Measurements from ENCODE around the gene IL10RB.
"Not testable (repeated sequence)": the region's sequence is repeated elsewhere in the genome, so short reads cannot be mapped to it uniquely, and the experiment has no call there.

The IL10RB gene

DNA sequence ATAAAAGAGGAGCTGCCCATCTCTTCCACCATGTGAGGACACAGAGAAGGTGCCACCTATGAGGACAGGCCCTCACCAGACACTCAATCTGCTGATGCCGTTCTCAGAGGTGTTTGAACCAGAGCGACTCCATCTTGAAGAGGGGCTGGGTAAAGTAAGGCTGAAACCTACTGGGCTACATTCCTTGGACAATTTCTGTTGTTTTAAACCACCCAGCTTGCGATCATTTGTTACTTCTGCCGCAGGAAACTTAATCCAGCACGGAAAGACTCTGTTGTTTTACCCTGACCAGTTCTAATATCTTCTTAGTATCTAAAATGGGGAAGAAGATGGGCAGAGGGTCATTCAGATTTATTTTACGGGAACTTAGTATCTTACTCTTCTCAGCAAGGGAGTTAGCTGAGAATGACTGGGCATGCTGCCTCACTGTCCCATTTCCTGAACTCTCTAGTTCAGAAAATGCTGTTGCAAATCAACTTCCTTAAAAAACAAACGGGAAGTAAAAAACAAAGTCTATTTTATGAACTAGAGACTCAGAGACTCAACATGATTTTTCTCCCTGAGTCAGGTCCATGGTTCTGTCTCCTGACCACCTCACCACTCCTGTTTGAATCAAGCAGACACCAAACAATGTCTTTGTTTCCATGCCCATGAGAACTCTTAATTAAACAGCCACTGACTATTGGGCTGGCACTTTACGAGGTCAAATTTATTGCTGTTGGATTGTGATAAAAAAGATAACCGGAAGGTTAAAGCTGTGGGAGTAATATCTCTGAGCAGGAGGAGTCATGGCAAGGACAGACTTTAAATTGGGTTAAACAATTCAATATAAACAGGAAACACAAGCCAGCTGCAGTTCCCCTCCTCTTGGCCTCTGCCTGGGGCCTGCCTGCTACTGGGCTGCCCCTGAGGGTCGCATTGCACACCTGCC is 34.8 kb downstream of the IL10RB start:
- DNase-seq: peak in 3 of 58 donors; percentile 7 to 52 (median 20)

DNA sequence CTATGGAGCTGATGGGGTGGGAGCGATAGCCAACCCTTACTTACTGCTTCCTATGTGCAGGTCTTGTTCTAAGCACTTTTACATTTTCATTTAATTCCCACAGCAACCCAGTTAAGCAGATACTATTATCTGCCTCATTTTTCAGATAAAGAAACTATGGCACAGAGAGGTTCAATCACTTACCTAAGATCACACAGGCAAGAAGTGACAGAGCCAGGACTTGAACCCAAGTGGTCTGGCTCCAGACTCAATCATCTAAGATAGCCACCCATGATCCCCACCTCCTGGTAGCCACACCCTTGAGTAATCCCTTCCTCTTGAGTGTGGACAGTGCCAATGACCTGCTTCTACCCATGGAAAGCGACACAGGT is 35.5 kb downstream of the IL10RB start:
- no peak for DNase-seq

DNA sequence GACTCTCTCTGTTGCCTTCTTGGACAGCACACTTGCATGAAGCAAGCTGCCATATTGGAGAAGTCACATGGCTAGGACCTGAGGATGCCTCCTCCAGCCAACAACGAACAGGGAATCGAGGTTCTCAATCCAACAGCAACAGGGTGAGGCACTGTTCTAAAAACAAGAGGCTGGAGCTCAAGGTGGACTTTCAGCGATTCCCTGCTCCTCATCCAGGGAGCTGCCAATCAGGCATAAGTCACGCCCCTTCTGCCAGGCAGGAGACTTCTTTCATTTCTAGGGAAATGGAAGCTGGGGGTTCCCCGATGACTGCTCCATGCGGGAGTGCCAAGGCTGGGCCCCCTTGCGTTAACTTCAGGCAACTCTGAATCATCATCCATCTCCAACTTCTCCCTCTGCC is 35.9 kb downstream of the IL10RB start:
- DNase-seq: no peak

DNA sequence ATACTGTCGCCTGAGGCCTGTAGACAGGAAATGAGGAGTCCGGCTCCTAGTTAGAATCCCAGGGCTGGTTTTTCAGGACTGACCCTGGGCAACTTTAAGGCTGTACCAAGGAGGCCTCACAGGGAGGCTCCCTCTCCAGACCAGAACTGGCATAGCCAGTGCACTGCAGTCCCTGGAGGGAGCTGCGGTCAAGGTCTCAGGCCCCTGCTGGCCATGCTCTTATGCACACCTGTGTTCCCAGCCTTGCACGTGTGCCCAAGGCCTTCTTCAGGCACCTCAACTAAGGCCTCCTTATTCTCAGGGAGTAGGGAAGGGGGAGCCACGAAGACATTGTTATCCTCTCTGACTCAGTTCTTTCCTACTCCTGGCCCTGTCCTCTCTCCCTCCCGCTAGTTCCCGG is 36.6 kb downstream of the IL10RB start:
- DNase-seq: no peak

DNA sequence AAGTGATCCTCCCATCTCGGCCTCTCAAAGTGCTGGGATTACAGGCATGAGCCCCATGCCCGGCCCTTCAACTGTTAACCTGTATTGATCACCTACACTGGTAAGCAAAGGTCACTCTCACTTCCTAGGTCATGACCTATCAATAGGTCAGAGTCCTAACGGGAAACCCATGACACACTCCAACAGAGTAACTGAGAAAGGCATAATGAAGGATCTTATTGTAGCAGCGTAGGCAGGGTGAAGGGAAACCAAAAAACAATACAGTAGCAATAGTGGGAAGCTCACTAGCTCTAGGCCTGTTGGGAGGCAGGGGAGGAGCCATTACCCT is 39.1 kb downstream of the IL10RB start:
- no peak for DNase-seq

DNA sequence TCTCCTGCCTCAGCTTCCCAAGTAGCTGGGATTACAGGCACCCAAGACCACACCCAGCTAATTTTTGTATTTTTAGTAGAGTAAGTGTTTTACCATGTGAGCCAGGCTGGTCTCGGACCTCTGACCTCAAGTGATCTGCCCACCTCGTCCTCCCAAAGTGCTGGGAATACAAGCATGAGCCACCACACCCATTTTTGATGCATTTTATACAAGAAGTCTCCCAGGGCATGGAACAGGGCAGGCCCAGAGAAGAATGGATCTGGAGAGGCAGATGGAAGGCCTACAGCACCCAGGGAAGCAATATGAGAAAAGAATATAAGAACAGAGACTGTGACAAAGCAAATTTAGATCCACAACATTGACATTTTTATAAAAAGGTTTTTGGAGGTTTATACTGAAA is 39.8 kb downstream of the IL10RB start:
- no peak for DNase-seq

DNA sequence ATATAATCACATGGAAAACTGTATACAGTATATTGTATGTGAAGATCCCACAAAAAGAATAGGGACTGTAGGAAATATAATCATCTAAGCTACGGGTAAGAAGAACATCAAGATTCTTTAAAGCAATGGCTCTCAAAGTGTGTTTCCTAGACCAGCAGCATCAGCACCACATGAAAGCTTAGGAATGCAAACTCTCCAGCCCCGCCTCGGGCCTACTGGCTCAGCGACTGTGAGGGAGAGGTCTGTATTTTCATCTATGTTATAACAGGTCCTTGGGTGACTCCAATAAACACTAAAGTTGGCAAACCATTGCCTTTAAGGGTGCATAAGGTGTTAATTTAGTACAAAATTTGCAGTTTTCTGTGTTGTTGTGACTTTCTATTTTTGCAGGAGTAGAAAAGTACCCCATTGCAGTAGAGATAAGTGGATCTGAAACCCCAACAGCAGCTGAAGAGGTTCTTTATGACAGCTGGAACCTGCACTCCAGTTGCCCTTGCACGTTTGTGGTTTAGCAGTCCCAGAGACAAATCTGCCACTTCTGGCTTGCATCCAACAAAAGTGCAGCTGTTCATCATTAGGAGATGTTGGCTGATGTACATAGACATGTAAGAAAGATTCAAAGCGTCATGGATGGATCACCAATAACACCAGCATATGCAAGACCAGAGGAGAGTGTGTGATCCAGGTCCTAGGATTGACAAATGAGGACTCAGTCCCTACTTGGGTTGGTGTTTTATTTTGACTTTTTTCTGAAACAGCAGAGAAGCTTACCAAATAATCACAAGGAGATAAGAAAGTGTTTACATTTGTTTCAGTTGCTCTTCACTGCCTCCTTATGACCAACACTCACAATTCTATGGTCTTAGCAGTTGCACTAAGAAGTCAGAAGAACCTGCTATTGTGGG is 42.7 kb downstream of the IL10RB start:
- DNase-seq: no peak

DNA sequence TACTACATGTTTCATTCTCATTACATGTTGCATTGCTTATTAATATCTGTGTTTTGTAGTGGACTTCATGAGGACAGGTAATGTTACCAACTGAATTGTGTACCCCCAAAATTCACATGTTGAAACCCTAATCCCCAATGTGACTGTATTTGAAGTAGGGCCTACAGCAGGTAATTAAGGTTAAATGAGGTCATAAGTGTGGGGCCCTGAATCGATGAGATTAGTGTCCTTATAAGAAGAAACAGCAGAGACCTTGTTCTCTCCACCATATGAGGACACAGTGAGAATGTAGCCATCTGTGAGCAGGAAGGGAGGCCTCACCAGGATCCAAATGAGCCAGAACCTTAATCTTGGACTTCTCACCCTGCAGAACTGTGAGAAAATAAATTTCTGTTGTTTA is 43.6 kb downstream of the IL10RB start:
- DNase-seq: no peak

DNA sequence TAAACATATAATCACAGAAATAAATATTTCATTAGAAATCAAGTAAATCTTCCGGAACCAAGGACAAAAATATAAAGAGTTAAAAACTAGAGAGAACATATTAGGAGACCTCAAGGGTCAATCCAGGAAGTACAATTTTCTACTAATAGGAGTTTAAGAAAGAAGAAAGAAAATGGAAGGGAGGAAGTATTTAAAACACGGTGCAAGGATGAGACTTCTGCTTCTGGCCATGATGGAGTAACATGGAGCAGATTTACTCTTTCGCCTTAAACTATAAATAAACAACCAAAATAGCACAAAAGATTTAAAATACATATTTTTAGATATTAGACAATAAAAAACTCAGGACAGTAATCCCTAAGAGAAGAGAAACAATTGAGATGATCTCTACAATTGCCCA is 46.0 kb downstream of the IL10RB start:
- DNase-seq: no peak

DNA sequence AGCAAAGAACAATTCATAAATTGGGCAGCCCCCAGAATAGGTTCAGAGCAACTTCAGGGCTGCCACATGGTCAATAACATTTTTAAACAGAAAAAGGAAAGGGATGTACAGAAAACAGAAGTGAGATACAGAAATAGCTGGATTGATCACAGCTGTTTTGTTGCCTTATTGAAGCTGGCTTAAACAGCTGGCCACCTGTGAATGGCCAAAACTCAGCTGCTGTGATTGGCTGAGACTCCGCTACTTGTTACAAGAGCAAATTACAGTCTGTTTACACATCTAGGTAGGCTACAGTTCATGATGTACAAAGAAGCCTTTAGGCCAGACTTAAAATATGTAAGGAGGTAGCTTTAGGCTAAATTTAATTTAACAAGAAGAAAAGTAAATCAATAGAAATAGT is 47.0 kb downstream of the IL10RB start:
- DNase-seq: no peak

DNA sequence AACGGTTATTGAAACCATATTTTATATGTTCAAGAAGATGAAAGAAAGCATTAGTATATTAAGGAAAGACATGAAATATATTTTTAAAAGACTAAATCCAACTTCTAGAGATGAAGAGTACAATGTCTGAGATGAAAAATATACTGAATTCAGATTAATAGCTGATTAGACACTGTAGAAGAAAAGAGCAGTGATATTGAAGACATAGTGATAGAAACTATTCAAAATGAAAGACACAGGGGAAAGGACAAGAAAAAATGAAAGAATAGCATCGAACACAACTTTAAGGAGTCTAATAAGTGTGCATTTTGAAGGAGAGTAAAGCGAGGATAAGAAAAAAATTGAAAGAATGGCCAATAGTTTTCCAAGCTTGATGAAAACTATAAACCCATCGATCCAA is 47.4 kb downstream of the IL10RB start:
- no peak for DNase-seq

DNA sequence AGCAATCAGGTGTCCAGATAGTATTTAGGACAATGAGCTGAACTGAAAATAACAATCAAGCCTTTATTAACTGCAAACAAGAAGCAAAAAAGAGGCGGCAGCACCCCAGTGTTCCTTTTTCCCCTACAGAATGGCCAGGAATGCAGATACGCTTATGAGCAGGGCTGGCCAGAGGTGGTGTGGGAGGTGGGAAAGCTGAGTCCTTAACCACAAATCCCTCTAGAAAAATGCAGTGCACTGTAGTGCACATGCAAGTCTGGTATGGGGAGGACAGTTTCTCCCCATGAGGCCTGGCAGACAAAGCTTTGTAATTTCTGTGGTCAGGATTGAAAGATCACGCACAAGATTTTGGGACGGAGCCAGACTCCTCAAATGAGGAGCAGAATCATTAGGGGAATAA is 47.9 kb downstream of the IL10RB start:
- no peak for DNase-seq

DNA sequence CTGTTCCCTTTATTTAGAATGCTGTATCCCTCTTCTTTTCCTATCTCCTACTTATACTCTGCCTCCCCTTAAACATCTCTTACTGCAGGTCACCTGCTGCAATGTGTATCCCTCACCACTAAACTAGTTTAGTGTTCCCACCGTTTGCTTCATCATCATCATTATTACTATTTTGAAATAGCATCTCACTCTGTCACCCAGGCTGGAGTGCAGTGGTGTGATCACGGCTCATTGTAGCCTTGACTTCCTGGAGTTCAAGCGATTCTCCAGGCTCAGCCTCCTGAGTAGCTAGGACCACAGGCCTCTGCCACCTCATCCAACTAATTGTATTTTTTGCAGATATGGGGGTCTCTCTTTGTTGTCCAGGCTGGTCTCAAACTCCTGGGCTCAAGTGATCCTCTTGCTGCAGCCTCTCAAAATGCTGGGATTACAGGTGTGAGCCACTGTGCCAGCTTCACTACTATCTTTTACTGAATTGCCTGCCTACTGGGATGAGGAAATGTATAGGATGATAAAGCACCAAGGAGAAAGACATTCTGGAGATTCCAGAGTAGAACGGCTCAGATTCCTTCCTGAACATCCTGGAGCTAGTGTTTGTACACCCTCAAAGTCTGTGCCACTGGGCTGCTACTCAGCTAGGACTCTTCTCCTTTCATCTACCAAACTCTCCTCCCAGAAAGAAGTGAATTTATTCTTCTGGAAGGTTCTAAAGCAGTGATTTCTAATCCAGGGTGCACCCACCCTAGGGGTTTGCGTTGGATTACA is 50.0 kb downstream of the IL10RB start:
- no peak for DNase-seq

DNA sequence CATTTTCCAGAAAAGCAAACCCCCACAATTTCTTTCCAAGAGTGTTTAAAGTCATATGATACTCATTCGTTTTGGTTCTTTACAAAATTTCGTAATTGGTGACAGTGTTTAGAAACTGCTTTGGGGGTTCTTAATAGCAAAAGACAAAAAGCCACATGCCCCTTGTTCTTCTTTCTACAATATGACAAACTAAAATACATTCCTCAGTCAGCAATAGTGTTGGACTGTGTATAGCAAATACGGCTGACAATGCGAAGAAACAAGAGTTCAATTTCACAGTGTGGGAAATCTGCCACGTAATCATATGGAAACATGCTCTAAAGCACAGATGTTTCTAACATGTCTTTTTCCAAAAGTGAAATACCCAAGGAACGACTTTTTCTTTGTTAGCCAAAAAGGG is 51.0 kb downstream of the IL10RB start:
- no peak for DNase-seq

DNA sequence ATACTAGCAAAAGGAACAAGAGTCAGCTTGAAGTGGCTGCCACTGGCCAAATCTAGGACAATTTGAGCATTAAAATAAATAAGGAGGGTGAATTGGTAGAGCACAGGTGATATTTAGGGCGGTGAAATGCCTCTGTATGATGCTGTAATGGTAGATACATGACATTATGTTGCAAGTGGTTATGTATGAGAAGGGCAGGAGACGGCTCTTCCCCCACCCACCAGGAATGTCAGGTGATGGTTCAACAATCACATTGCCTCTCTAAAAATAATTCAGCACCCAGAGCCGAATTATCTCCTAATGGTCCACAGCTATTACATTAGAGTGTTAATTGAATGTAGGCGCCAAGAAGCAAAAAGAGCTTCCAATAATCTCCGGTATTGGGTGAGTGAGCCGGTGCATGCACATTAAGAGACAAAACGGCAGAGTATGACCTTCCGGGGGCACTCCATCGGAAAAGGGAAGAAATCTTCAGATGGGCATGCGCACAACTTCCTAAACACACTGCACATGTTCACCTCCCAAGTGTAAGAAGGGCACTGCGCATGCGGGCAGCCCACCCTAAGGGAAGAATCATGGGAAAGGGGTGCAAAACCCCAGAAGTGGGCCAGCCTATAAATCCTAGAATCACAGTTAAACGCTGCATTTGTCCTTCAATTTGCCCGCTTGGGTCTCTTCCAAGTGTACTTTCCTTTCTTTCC is 51.8 kb downstream of the IL10RB start:
- no peak for DNase-seq

DNA sequence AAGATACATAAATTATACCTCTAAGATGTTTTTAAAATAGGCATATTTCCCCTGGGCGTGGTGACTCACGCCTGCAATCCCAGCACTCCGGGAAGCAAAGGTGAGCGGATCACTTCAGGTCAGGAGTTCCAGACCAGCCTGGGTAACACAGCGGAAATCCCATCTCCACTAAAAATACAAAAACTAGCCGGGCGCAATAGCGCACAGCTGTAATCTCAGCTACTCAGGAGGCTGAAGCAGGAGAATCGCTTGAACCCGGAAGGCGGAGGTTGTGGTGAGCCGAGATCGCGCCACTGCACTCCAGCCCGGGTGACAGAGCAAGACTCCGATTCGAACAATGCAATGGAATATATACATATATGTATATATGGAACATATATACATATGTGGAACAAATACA is 54.8 kb downstream of the IL10RB start:
- DNase-seq: not testable (repeated sequence)

DNA sequence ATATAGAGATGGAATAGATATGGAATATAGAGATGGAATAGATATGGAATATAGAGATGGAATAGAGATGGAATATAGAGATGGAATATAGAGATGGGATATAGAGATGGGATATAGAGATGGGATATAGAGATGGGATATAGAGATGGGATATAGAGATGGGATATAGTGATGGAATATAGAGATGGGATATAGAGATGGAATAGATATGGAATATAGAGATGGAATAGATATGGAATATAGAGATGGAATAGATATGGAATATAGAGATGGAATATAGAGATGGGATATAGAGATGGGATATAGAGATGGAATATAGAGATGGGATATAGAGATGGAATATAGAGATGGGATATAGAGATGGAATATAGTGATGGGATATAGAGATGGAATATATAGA is 57.4 kb downstream of the IL10RB start:
- DNase-seq: not testable (repeated sequence)

DNA sequence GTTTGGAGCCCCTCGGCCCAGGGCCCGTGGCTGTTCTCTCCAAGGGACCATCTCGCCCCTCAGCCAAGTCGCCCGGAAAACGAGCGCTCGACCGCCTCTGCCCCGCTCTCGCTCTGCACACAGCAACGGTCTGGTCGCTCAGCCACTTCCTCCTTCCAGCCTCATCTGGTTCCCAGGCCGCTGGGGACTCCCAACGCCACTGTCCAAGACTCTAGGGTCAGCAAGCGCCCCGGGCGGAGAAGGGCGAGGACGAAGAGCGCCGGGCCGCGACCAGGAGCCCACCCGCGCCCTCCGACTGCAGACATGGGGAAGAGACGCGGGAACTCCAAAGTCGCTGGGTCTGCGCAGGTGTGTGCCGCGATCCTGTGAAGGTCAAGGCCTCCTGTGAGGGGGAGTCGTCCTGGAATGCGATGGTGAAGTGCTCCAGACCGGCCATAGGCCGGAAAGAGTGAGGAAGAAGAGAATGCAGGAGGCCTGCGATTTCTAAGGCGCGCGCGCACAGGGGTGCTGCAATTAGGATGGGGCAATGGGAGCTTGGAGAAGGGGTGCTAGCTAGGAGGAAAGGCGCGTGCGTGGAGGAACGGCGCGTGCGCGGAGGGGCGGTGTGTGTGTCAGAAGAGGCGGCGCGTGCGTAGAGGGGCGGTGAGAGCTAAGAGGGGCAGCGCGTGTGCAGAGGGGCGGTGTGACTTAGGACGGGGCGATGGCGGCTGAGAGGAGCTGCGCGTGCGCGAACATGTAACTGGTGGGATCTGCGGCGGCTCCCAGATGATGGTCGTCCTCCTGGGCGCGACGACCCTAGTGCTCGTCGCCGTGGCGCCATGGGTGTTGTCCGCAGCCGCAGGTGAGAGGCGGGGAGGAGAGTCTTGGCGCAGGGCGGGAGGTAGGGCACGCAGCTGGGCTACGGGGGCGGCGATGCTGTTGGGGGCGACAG is 58.4 kb downstream of the IL10RB start, which contains the start of gene IFNAR1:
Gene IFNAR1, plus strand, starts transcription at position 680 of the 931 bp plus-strand sequence. Its CDS starts 86 bp downstream, at position 766.
- peak; percentile 57 to 99 (median 96) for DNase-seq

DNA sequence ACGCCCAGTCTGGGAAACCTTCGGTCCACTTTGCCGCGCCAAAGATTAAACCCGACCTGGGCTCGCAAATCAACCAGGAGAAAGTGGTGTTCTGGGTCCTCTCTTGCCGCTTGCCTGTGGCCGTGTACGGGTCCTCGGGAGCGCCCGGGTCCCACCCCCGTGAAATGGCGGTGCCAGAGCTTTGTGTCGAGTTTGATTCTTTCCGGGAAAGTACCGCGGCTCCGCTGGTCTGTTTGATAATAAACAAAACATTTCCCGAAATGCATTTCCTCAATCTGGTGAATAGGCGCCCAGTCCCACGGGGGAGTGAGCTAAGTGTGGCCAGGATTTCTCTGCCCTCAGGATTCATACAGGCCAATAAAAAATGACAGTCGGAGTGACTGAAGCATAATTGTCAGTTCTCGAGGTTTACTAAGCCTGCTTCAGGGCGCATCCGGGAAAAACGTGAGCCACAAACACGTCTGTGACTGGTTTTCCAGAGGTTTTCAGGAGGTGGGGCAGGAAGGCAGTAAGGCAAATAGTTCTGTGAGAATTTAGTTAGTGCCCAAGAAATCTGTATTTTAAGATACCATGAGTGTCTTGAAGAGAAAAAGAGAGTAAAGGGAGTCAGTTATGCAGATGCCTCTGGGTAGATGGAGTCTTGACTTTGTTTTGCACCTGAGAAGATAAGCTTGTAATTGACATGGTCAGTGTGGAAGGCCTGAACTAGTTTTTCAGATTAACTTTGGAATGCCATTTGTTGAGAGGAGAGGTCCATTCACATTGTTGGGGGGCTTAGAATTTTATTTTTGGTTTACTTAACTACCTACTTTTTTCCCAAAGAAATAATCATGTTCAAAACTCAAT is 59.3 kb downstream of the IL10RB start:
- peak in 44 of 58 donors; percentile 11 to 77 (median 60) for DNase-seq
